KMS-11 (cell line): ENCODE results near the gene TBC1D24.

Experiments used
- H2AFZ ChIP-seq: fragments of 200-600 bp; sonication (generic); 2 replicates; pipeline ENCODE4 v1.6.1; 2016; ENCODE audit warnings: antibody characterized with exemption, mixed run types, low read depth
- H3K27ac ChIP-seq: fragments of 200-600 bp; sonication (generic); 2 replicates; pipeline ENCODE4 v1.6.1; 2016; ENCODE audit warnings: mild to moderate bottlenecking, mixed run types
- H3K27me3 ChIP-seq: fragments of 200-600 bp; sonication (generic); 2 replicates; pipeline ENCODE4 v1.6.1; 2017; ENCODE audit warnings: mild to moderate bottlenecking, low read depth, mixed run types, moderate library complexity; ENCODE audit not compliant: insufficient read depth
- H3K36me3 ChIP-seq: fragments of 200-600 bp; sonication (generic); 2 replicates; pipeline ENCODE4 v1.6.1; 2017; ENCODE audit warnings: mild to moderate bottlenecking, mixed run types; ENCODE audit not compliant: insufficient read depth
- H3K4me1 ChIP-seq: fragments of 200-600 bp; sonication (generic); 2 replicates; pipeline ENCODE4 v1.6.1; 2016; ENCODE audit warnings: mild to moderate bottlenecking, low read depth, mixed run types; ENCODE audit not compliant: poor library complexity, severe bottlenecking
- H3K4me2 ChIP-seq: fragments of 200-600 bp; sonication (generic); 2 replicates; pipeline ENCODE4 v1.7.0; 2016; ENCODE audit warnings: mild to moderate bottlenecking, mixed run types
- H3K4me3 ChIP-seq: fragments of 200-600 bp; sonication (generic); IDR thresholded peaks from 2 replicates; pipeline ENCODE4 v1.6.1; 2017; ENCODE audit warnings: low read depth, low read length, mixed read lengths; ENCODE audit not compliant: insufficient read depth
- H3K79me2 ChIP-seq: fragments of 200-600 bp; sonication (generic); 2 replicates; pipeline ENCODE4 v1.6.1; 2016; ENCODE audit warnings: low read depth, mixed run types; ENCODE audit not compliant: insufficient read depth
- H3K9ac ChIP-seq: fragments of 200-600 bp; sonication (generic); 2 replicates; pipeline ENCODE4 v1.6.1; 2016; ENCODE audit warnings: mild to moderate bottlenecking, mixed run types
- H4K20me1 ChIP-seq: fragments of 200-600 bp; sonication (generic); 2 replicates; pipeline ENCODE4 v1.6.1; 2016; ENCODE audit warnings: mild to moderate bottlenecking, mixed run types; ENCODE audit not compliant: insufficient read depth
- CTCF ChIP-seq: fragments of 200-600 bp; sonication (generic); conservative IDR thresholded peaks from 2 replicates; pipeline ENCODE4 v1.6.1; 2017; ENCODE audit warnings: low read depth, mild to moderate bottlenecking, antibody characterized with exemption, low read length, moderate library complexity, mixed read lengths

TBC1D24 gene

GRCh38 chr16:2483939-2484897 is 9.3 kb downstream of the TBC1D24 start:
- Histone ChIP-seq H3K4me2 (no peak overlapping the region), H3K9ac (no peak overlapping the region)

GRCh38 chr16:2484898-2485508 is 10.1 kb downstream of the TBC1D24 start:
- no peak overlapping the region for H2AFZ ChIP-seq

More at GRCh38 chr16:2483939-2484897, 9.3 kb downstream of the TBC1D24 start:
- no peaks in the 10 kb centered on the region for H3K36me3 ChIP-seq
- no peak overlapping the region for H3K27ac ChIP-seq
- H3K4me1 ChIP-seq = no peaks in the 10 kb centered on the region
- H2AFZ ChIP-seq = no peak overlapping the region
- H3K27me3 ChIP-seq = no peaks in the 10 kb centered on the region
- TF ChIP-seq CTCF = no peak
- H4K20me1 ChIP-seq = no peaks in the 10 kb centered on the region
- 0 out of 2 replicates have a peak, but pooled peaks cover 4% of the 10 kb centered on the region for H3K79me2 ChIP-seq
- H3K4me3 ChIP-seq = no peak overlapping the region

GRCh38 chr16:2485811-2486507 is 11.0 kb downstream of the TBC1D24 start:
- no peak overlapping the region for H3K4me2 ChIP-seq
- no peak for TF ChIP-seq CTCF
- H3K27ac ChIP-seq = no peak overlapping the region
- no peaks in the 10 kb centered on the region for H3K27me3 ChIP-seq
- H3K4me1 ChIP-seq = no peaks in the 10 kb centered on the region
- no peak overlapping the region for H3K9ac ChIP-seq
- H3K4me3 ChIP-seq = no peak overlapping the region
- H2AFZ ChIP-seq = no peak overlapping the region
- H4K20me1 ChIP-seq = no peaks in the 10 kb centered on the region
- 0 out of 2 replicates have a peak, but pooled peaks cover 4% of the 10 kb centered on the region for H3K79me2 ChIP-seq
- H3K36me3 ChIP-seq = no peaks in the 10 kb centered on the region

More at GRCh38 chr16:2484898-2485508, 10.1 kb downstream of the TBC1D24 start:
- 0 out of 2 replicates have a peak, but pooled peaks cover 4% of the 10 kb centered on the region for H3K79me2 ChIP-seq
- no peaks in the 10 kb centered on the region for H3K4me1 ChIP-seq
- no peak overlapping the region for H3K4me2 ChIP-seq
- H3K9ac ChIP-seq = no peak overlapping the region
- no peaks in the 10 kb centered on the region for H4K20me1 ChIP-seq
- H3K27me3 ChIP-seq = no peaks in the 10 kb centered on the region
- no peaks in the 10 kb centered on the region for H3K36me3 ChIP-seq
- no peak overlapping the region for H3K4me3 ChIP-seq
- TF ChIP-seq CTCF = no peak
- no peak overlapping the region for H3K27ac ChIP-seq

- Histone ChIP-seq H3K27ac (no peak overlapping the region), H3K27me3 (no peaks in the 10 kb centered on the region), H2AFZ (no peak overlapping the region), H3K9ac (no peak overlapping the region), H3K4me1 (no peaks in the 10 kb centered on the region), H3K4me3 (no peak overlapping the region), H3K4me2 (no peak overlapping the region), H3K36me3 (no peaks in the 10 kb centered on the region), H4K20me1 (no peaks in the 10 kb centered on the region), H3K79me2 (0 out of 2 replicates have a peak, but pooled peaks cover 4% of the 10 kb centered on the region)
- TF ChIP-seq CTCF = no peak
These were observed 12.0 kb downstream of the TBC1D24 start for GRCh38 chr16:2486645-2487516.
